Measurements from ENCODE around the gene FAM217A.

FAM217A gene

DNA sequence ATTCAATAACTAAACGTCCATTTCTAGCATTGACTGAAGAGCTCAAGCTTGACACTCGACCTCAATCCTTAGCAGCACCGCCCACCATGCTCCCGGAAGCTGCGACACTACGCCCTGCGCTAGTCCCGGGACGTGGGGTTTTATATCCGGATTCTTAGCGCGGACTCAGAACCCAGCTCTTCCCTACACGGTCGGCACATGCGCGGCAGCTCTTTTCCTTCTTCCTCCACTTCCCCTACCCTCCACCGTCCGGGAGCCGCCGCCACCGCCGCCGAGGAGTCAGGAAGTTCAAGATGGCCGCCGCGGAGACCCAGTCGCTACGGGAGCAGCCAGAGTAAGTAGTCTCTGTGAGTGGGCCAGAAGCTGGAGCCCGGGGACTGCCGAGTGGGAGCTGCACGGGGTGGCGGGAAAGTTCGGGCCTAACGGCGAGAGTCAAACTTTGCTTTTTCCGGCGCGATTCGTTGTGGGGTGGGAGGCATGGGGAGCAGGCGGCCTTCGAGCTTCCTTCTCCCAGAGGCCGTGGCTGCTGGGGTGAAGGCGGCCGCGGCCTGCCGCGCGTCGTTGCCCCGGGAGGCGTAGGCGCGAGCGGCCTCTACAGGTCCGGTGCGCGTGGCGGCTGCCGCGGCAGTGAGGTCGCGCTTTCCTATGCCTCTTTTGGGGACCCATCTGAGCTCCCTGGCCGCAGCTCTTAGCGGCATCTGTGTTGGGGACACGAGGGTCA lies 57.6 kb downstream of the FAM217A start:
- DNase-seq, result peak; percentile 95

DNA sequence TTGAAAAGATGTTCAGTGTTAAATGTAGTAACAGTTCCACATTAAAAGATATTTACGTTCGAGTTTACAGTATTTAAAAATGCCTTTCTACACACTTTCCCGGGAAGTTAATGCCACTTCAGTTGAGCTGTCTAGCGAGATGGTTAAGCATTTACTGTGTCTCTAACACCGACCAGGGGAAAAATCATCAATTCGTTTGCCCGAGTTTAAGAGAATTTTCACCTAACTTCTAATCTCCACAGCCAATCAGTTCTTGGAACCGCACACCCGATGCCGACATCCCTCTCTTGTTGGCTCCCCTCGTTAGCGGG lies 58.2 kb downstream of the FAM217A start:
- DNase-seq, result no peak

DNA sequence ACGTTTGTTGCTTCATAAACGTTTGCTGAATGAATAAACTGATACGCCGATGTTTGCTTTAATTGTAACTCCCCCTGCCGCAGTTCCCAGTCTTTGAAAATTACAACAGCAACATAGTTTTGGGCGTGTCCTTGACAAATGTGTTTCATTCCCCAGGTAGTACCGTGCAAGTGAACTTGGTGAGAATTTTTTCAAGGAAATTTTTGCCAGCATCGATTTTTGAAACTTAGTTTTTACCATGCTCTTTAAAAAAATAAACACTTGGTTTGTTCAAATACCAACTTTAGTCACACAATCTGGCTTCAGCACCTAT lies 60.1 kb downstream of the FAM217A start:
- DNase-seq, result no peak
